A673 (cell line): ENCODE data around the gene DLG2. TPM values are rescaled to one million over a fixed set of nuclear protein-coding genes. Genes with fewer than 3 reads are reported as not detected.

Experiments used
- BruUV-seq: library from RNA; stranded (reverse); fragments of 400-500 nt; replicated peaks from 2 replicates; lab custom pipeline; 2021; lab: Mats Ljungman, UMichigan
- CTCF ChIA-PET: fragments of 300-600 bp; sonication (Branson Sonifier 250); formaldehyde crosslinking; loops from one replicate; lab custom pipeline; 2022; ENCODE audit warnings: antibody characterized with exemption; lab: Charles Lee
- POLR2A ChIA-PET: fragments of 300-600 bp; sonication (Branson Sonifier 250); formaldehyde crosslinking; loops from one replicate; lab custom pipeline; 2022; ENCODE audit warnings: antibody characterized with exemption; ENCODE audit not compliant: low non-redundant PET; lab: Charles Lee
- DNase-seq: peaks from one replicate; pipeline ENCODE4 v3.0.0-alpha.2; 2015; ENCODE audit warnings: low spot score
- H3K27ac ChIP-seq: fragments of 200-600 bp; sonication (generic); 2 replicates; pipeline ENCODE4 v1.5.1; 2016; ENCODE audit warnings: mixed run types, low read depth, mild to moderate bottlenecking, mixed read lengths, antibody characterized with exemption, low read length; ENCODE audit not compliant: poor library complexity, severe bottlenecking
- H3K27me3 ChIP-seq: fragments of 200-600 bp; sonication (generic); replicated peaks from 2 replicates; pipeline ENCODE4 v1.6.1; 2017; ENCODE audit warnings: mixed run types, low read depth, mild to moderate bottlenecking, mixed read lengths, antibody characterized with exemption, low read length; ENCODE audit not compliant: insufficient read depth, poor library complexity
- H3K36me3 ChIP-seq: fragments of 200-600 bp; sonication (generic); 2 replicates; pipeline ENCODE4 v1.6.1; 2016; ENCODE audit warnings: mixed run types, mild to moderate bottlenecking, mixed read lengths, antibody characterized with exemption, low read length; ENCODE audit not compliant: insufficient read depth, poor library complexity, severe bottlenecking
- H3K4me1 ChIP-seq: fragments of 200-600 bp; sonication (generic); 2 replicates; pipeline ENCODE4 v1.6.1; 2017; ENCODE audit warnings: mixed run types, mild to moderate bottlenecking, mixed read lengths, antibody characterized with exemption, low read length; ENCODE audit not compliant: insufficient read depth, poor library complexity, severe bottlenecking
- H3K4me3 ChIP-seq: fragments of 200-600 bp; sonication (generic); 2 replicates; pipeline ENCODE4 v1.5.1; 2016; ENCODE audit warnings: low read depth, mixed run types, mild to moderate bottlenecking, mixed read lengths, low read length; ENCODE audit not compliant: poor library complexity, severe bottlenecking
- H3K9me3 ChIP-seq: fragments of 200-600 bp; sonication (generic); 2 replicates; pipeline ENCODE4 v1.6.1; 2016; ENCODE audit warnings: mixed run types, low read depth, mild to moderate bottlenecking, mixed read lengths, antibody characterized with exemption, low read length; ENCODE audit not compliant: poor library complexity, severe bottlenecking
- EZH2 ChIP-seq: fragments of 200-600 bp; sonication (generic); IDR thresholded peaks from 2 replicates; pipeline ENCODE4 v1.6.1; 2017; ENCODE audit warnings: borderline replicate concordance, low read depth, mild to moderate bottlenecking, mixed read lengths, antibody characterized with exemption, low read length; ENCODE audit not compliant: poor library complexity, severe bottlenecking
- intact Hi-C: fragments of 100-400 bp; cut with micrococcal nuclease; formaldehyde crosslinking; loops from one replicate; pipeline ENCODE4 v1.10.0; 2022; ENCODE audit not compliant: unreplicated experiment
- total RNA-seq: library from RNA; stranded (reverse); gene quantifications from 2 replicates; pipeline ENCODE4 v1.2.3, GENCODE V29; 2021
- TF ChIP-seq, protein P1 (sequence below): fragments of 300-800, 200-600 bp; sonication (generic); conservative IDR thresholded peaks from 2 replicates; pipeline ENCODE4 v1.5.1; 2017; ENCODE audit warnings: low read depth, mild to moderate bottlenecking, antibody characterized with exemption, low read length, moderate library complexity, mixed read lengths

Gene DLG2
- total RNA-seq, 1 experiment from 2014 or later: 277 TPM

DNA sequence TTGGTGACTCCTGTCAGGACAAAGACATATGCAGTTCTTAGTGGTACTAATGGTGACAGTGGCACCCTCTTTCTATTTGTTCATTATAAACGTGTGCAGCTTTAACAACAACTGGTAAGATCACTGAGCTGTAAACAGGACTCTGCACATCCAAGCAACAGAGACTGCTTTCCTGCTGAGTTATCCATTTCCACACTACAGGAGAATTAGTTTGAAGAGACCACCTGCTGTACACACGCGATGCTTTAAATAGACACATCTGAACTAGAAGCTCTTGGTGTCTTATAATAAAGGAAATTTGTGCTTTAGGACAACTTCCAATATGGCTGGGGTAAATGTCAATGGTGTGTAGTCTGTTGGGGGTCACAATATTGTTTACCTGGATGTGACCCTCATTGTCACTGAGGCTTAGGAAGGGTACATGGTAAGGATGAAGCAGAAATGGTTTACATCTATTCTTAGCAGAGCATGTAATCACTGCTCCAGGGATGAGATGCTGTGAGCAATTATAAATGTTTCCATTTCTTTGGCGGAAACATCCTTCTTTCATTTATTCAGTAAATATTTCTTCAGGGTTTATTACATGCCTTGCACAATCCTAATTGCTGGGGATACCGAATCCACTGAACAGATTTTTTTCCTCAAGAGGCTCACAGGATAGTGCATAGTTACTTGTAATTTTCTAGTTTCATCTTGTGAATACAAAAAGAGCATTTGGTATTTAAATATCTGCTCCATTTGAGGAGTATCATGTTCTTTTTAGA lies 1987.0 kb downstream of the DLG2 start:
- DNase-seq: peak; percentile 69
- peaks cover 24% of the 10 kb centered on the region for H3K36me3 ChIP-seq
- intact Hi-C loops: no loop called here
- POLR2A ChIA-PET: no interaction called here
- H3K9me3 ChIP-seq: no peaks in the 10 kb centered on the region
- BruUV-seq: no TSS peak
- H3K4me3 ChIP-seq: no peak overlapping the region
- CTCF ChIA-PET: no interaction called here
- peak overlapping the region; percentile 18 for H3K27ac ChIP-seq
- TF ChIP-seq EZH2: no peak
- TF ChIP-seq, protein P1, sequence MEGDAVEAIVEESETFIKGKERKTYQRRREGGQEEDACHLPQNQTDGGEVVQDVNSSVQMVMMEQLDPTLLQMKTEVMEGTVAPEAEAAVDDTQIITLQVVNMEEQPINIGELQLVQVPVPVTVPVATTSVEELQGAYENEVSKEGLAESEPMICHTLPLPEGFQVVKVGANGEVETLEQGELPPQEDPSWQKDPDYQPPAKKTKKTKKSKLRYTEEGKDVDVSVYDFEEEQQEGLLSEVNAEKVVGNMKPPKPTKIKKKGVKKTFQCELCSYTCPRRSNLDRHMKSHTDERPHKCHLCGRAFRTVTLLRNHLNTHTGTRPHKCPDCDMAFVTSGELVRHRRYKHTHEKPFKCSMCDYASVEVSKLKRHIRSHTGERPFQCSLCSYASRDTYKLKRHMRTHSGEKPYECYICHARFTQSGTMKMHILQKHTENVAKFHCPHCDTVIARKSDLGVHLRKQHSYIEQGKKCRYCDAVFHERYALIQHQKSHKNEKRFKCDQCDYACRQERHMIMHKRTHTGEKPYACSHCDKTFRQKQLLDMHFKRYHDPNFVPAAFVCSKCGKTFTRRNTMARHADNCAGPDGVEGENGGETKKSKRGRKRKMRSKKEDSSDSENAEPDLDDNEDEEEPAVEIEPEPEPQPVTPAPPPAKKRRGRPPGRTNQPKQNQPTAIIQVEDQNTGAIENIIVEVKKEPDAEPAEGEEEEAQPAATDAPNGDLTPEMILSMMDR: no peak
- H3K4me1 ChIP-seq: peaks cover 76% of the 10 kb centered on the region
- no peaks in the 10 kb centered on the region for H3K27me3 ChIP-seq

DNA sequence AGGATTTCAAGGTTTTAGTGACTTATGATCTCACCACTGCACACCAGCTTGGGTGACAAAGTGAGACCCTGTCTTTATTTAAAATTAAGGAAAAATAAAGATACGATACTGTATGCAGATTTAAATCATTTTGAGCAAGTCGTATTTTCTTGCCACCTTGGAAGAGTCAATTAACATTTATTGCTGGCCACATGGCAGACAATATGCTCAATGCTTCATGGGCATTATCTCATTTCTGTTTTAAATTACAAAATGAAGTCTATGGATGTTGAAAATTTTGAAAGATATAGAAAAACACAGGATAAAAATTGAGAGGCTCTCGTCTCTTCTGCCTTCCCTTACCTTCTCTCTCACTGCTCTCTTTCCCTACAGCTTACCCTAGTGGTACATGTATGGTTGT lies 1992.0 kb downstream of the DLG2 start:
- no TSS peak for BruUV-seq
- CTCF ChIA-PET: no interaction called here
- DNase-seq: no peak

DNA sequence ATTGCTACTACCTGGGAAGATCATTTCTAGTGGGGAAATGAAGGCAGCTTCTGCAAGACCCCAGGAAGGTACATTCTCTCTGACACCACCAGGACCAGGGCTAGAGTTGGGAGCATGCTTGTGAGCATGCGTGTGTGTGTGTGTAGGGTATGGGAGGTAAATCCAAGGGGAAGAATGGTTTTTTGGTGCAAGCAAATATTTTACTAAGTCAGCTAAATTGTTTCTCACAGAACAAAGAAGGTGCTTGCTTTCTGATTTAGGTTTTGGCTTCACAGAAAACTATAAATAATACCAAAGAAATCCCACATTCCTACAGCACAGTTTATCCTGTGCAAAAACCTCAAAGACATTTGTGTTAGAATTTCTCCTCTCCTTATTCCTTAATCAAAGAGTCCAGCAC lies 1996.9 kb downstream of the DLG2 start:
- Histone ChIP-seq H3K27ac (peak overlapping the region; percentile 48), H3K4me1 (peaks cover 70% of the 10 kb centered on the region), H3K9me3 (no peaks in the 10 kb centered on the region), H3K4me3 (no peak overlapping the region), H3K36me3 (peaks cover 71% of the 10 kb centered on the region), H3K27me3 (no peaks in the 10 kb centered on the region)
- CTCF ChIA-PET: no interaction called here
- no peak for DNase-seq
- POLR2A ChIA-PET: no interaction called here
- no peak for TF ChIP-seq EZH2
- TF ChIP-seq, protein P1: no peak
- no TSS peak for BruUV-seq
- intact Hi-C loops: no loop called here

More for the DNA sequence above, 1992.0 kb downstream of the DLG2 start:
- no peak for TF ChIP-seq EZH2
- TF ChIP-seq, protein P1: no peak
- H3K27me3 ChIP-seq: no peaks in the 10 kb centered on the region
- POLR2A ChIA-PET: no interaction called here
- H3K27ac ChIP-seq: no peak overlapping the region
- no peaks in the 10 kb centered on the region for H3K9me3 ChIP-seq
- peaks cover 61% of the 10 kb centered on the region for H3K4me1 ChIP-seq
- H3K36me3 ChIP-seq: peaks cover 50% of the 10 kb centered on the region
- intact Hi-C loops: no loop called here
- H3K4me3 ChIP-seq: no peak overlapping the region
